Measurements from ENCODE around the gene GON7. TPM values are rescaled to one million over a fixed set of nuclear protein-coding genes. Genes with fewer than 3 reads are reported as not detected.
A peak's percentile ranks its signal among the peaks of the same experiment; 100 is the strongest.
"Not testable (repeated sequence)": the region's sequence is repeated elsewhere in the genome, so short reads cannot be mapped to it uniquely, and the experiment has no call there.

GON7 gene
- total and polyA plus RNA-seq, 8 donors = 4.6 to 14.9 (median 6.2) TPM

GRCh38 chr14:93240678-93241000 lies 33.8 kb upstream of the GON7 start:
- 84 to 90% methylated on average over 3 of the region's 3 CpGs for WGBS, 2 donors
- Histone ChIP-seq H3K4me1 (no peaks in the 10 kb centered on the region), H3K27ac (no peak overlapping the region), H3K4me3 (no peak overlapping the region), H3K36me3 (peaks cover 3 to 31% (median 18%) of the 10 kb centered on the region in 3 donors), H3K27me3 (no peaks in the 10 kb centered on the region), H3K9me3 (no peaks in the 10 kb centered on the region)
- TF ChIP-seq CTCF (IDR thresholded peaks at IDR 0.05) = no peak
- FAIRE-seq = no peak
- ATAC-seq = no peak
- no peak for DNase-seq
- intact Hi-C loops (cut with DNase I) = no loop called here

GRCh38 chr14:93239869-93240677 lies 33.2 kb upstream of the GON7 start:
- no peak for ATAC-seq

GRCh38 chr14:93234798-93235197 lies 27.9 kb upstream of the GON7 start:
- FAIRE-seq = no peak
- DNase-seq = peak in 1 of 6 donors; percentile 23
- Histone ChIP-seq H3K27me3 (no peaks in the 10 kb centered on the region), H3K4me1 (no peaks in the 10 kb centered on the region), H3K36me3 (no peaks in the 10 kb centered on the region), H3K4me3 (no peak overlapping the region), H3K27ac (no peak overlapping the region), H3K9me3 (no peaks in the 10 kb centered on the region)
- TF ChIP-seq CTCF (IDR thresholded peaks at IDR 0.05) = no peak
- intact Hi-C loops (cut with DNase I) = no loop called here
- WGBS, 2 donors = 28 to 35% methylated on average over 10 of the region's 10 CpGs
- ATAC-seq = peak in 3 of 4 donors; percentile 15 to 58 (median 37)

More at GRCh38 chr14:93239869-93240677, 33.2 kb upstream of the GON7 start:
- Histone ChIP-seq H3K4me1 (no peaks in the 10 kb centered on the region), H3K9me3 (no peaks in the 10 kb centered on the region), H3K27me3 (no peaks in the 10 kb centered on the region), H3K4me3 (no peak overlapping the region), H3K27ac (no peak overlapping the region), H3K36me3 (peaks cover 3 to 25% (median 15%) of the 10 kb centered on the region in 3 donors)
- TF ChIP-seq CTCF (IDR thresholded peaks at IDR 0.05) = no peak
- DNase-seq (no peak), FAIRE-seq (no peak)
- intact Hi-C loops (cut with DNase I) = no loop called here
- WGBS, 2 donors = 93 to 94% methylated on average over 25 of the region's 25 CpGs

- DNase-seq; H3K27ac ChIP-seq; FAIRE-seq; H3K27me3 ChIP-seq; H3K9me3 ChIP-seq; H3K4me3 ChIP-seq; H3K36me3 ChIP-seq; ATAC-seq; intact Hi-C loops (cut with DNase I); H3K4me1 ChIP-seq: not testable (repeated sequence)
- 85 to 86% methylated on average over 5 of the region's 5 CpGs for WGBS, 2 donors
Measured at GRCh38 chr14:93233078-93233477, 26.2 kb upstream of the GON7 start.

- no peak for TF ChIP-seq CTCF (IDR thresholded peaks at IDR 0.05)
- Histone ChIP-seq H3K27ac (no peak overlapping the region), H3K4me3 (no peak overlapping the region), H3K27me3 (no peaks in the 10 kb centered on the region), H3K4me1 (no peaks in the 10 kb centered on the region), H3K9me3 (no peaks in the 10 kb centered on the region), H3K36me3 (peaks cover 0 to 13% (median 5%) of the 10 kb centered on the region in 3 donors)
- intact Hi-C loops (cut with DNase I) = no loop called here
- ATAC-seq (no peak), FAIRE-seq (no peak), DNase-seq (no peak)
- 62 to 73% methylated on average over 17 of the region's 17 CpGs for WGBS, 2 donors
Measured at GRCh38 chr14:93232159-93232558, 25.3 kb upstream of the GON7 start.
